Neutrophil (primary cell): ENCODE measurements around the gene RASSF8.

ENCODE experiments used
- H3K27ac ChIP-seq: fragments of 200-600 bp; sonication (generic); 2 replicates; pipeline ENCODE4 v1.5.1; 2016; ENCODE audit warnings: mild to moderate bottlenecking, moderate library complexity
- H3K27me3 ChIP-seq: fragments of 200-600 bp; sonication (generic); 2 replicates; pipeline ENCODE4 v1.6.0; 2016; ENCODE audit warnings: mild to moderate bottlenecking
- H3K36me3 ChIP-seq: fragments of 200-600 bp; sonication (generic); 2 replicates; pipeline ENCODE4 v1.5.1; 2017
- H3K4me1 ChIP-seq, 2 experiments: fragments of 200-600 bp in 1 of 2; sonication (generic) in 1 of 2; 1 replicate in 1 of 2; 2 replicates in 1 of 2; pipeline versions ENCODE4 v1.5.1 to v1.6.1; 2013 to 2016; ENCODE audit warnings: low read depth in 1 of 2, low read length in 1 of 2, mild to moderate bottlenecking in 1 of 2, moderate library complexity in 1 of 2; ENCODE audit not compliant: control insufficient read depth in 1 of 2, insufficient read depth in 1 of 2
- H3K4me3 ChIP-seq, 2 experiments: fragments of 200-600 bp in 1 of 2; sonication (generic) in 1 of 2; 1 replicate in 1 of 2; 2 replicates in 1 of 2; pipeline ENCODE4 v1.5.1; 2013 to 2016; ENCODE audit warnings: low read depth in 1 of 2, low read length in 1 of 2, mild to moderate bottlenecking in 1 of 2, moderate library complexity in 1 of 2
- H3K9me3 ChIP-seq: fragments of 200-600 bp; sonication (generic); 2 replicates; pipeline ENCODE4 v1.5.1; 2016
- TF ChIP-seq, protein P1 (sequence below): fragments of 200-600 bp; sonication (generic); IDR thresholded peaks from 2 replicates; pipeline ENCODE4 v1.5.1; 2016; ENCODE audit warnings: antibody characterized with exemption

The RASSF8 gene

DNA sequence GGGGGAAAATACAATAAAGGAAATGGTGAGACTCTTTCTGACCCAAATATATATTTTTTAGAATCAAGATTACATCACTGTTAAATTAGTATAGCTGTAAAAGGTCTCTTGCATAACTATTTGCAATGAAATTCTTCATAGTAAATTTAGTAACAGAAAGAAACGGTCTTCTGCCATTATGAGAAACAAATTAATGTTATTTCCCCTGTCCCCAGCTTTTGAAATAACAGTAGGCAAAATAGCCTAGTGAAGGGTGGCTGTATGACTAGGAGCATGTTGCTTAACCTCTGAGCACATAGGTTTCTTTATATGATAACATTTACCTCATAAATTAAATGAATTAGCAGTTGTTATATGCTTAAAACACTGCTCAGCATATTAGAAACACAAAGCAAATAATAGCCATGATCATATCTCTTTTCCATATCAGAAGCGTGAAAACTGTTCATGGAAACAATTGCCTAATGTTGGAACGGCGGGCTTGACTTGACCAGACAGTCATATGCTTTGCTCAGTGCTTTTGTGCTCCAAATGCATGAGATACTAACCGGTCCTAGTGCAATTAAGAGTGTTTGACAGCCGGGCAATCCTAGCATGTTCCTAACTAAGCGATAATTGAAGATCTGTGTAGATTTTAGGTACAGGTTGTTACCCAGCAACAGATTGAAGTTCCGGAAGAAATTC, 142.3 kb downstream of the RASSF8 start:
- H3K4me3 ChIP-seq: no peak overlapping the region
- H3K27ac ChIP-seq: no peak overlapping the region
- no peaks in the 10 kb centered on the region for H3K4me1 ChIP-seq
- H3K27me3 ChIP-seq: peaks cover 6% of the 10 kb centered on the region
- H3K36me3 ChIP-seq: no peaks in the 10 kb centered on the region
- no peaks in the 10 kb centered on the region for H3K9me3 ChIP-seq
- TF ChIP-seq, protein P1, sequence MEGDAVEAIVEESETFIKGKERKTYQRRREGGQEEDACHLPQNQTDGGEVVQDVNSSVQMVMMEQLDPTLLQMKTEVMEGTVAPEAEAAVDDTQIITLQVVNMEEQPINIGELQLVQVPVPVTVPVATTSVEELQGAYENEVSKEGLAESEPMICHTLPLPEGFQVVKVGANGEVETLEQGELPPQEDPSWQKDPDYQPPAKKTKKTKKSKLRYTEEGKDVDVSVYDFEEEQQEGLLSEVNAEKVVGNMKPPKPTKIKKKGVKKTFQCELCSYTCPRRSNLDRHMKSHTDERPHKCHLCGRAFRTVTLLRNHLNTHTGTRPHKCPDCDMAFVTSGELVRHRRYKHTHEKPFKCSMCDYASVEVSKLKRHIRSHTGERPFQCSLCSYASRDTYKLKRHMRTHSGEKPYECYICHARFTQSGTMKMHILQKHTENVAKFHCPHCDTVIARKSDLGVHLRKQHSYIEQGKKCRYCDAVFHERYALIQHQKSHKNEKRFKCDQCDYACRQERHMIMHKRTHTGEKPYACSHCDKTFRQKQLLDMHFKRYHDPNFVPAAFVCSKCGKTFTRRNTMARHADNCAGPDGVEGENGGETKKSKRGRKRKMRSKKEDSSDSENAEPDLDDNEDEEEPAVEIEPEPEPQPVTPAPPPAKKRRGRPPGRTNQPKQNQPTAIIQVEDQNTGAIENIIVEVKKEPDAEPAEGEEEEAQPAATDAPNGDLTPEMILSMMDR: no peak

DNA sequence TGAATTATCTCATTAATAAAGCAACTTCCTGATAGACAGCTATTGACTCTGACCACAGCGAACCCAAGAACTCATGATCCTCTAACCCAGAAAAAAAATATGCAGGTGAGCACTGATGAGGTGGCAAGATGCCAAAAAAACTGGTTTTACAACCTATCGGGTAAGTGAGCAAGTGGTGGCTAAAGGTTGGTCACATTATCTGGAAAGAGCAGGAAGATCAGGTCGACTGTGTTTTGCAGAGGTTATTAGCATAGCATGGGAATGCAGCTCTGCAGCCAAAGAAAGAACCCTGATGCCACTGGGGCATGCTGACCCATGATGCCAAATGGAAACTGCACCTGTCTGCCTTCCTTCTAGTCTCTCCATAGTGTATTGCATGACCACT, 142.9 kb downstream of the RASSF8 start:
- Histone ChIP-seq H3K9me3 (no peaks in the 10 kb centered on the region), H3K36me3 (no peaks in the 10 kb centered on the region), H3K4me1 (no peaks in the 10 kb centered on the region), H3K27me3 (peaks cover 6% of the 10 kb centered on the region), H3K4me3 (no peak overlapping the region), H3K27ac (no peak overlapping the region)
- TF ChIP-seq, protein P1: no peak

DNA sequence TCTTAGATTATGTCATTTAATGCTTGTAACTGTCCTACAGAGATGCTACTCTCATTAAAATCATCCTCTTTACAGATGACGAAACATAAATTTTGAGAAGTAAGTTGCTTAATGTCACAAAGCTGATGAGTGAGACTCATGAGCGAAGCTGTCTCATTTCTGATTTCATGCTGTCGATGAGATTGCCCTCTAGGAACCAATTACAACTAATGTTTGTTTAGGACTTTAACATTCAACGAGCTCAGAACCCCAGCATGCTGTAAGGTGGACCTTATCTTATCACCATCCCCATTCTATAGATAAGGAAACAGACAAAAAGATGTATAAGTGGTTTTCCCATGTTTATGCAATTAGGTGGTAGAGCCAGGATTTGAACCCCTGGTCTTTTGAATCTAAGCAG, 143.3 kb downstream of the RASSF8 start:
- Histone ChIP-seq H3K27me3 (peaks cover 6% of the 10 kb centered on the region), H3K4me1 (no peaks in the 10 kb centered on the region), H3K27ac (no peak overlapping the region), H3K4me3 (no peak overlapping the region), H3K9me3 (no peaks in the 10 kb centered on the region), H3K36me3 (no peaks in the 10 kb centered on the region)
- TF ChIP-seq, protein P1: no peak

DNA sequence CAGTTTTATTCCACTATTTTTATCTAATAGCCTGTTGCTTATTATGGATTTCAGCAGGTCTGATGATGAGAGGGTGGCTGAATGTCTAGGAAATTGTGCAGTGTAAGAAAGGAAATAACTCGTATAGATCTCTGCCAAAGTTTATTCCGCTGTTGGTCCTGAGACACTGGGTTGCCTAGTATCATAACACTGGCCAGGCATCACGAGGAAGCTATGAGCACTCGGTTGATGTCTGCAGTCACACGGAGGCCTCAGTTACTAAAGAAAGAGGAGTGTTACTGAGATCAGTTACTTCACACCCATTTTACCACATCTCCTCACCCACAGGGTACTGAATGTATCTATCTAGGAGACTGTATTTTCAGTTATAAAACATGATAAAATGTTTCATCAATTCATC, 144.5 kb downstream of the RASSF8 start:
- H3K4me3 ChIP-seq: no peak overlapping the region
- TF ChIP-seq, protein P1: no peak
- no peaks in the 10 kb centered on the region for H3K36me3 ChIP-seq
- peaks cover 6% of the 10 kb centered on the region for H3K27me3 ChIP-seq
- H3K4me1 ChIP-seq: no peaks in the 10 kb centered on the region
- H3K9me3 ChIP-seq: no peaks in the 10 kb centered on the region
- H3K27ac ChIP-seq: no peak overlapping the region

DNA sequence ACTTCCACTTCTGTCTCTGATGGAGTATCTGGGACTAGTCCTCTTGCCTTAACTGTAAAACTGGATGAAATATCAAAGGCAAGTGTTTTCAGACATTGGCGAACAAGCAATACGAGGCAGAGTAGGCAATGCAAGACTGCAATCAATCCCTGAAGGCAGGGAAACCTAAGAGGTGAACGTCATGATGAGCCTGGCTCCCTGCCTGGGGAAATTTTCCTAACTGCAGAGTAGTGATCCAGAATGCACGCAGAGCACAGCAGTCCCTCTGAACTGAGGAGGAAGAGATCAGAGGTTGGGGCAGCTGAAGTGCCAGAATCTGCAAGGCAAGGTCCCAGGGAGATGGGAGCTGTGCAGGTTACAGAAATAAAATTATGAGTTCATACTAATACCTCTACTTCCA, 147.9 kb downstream of the RASSF8 start:
- Histone ChIP-seq H3K36me3 (no peaks in the 10 kb centered on the region), H3K27me3 (peaks cover 6% of the 10 kb centered on the region), H3K4me3 (no peak overlapping the region), H3K9me3 (no peaks in the 10 kb centered on the region), H3K27ac (no peak overlapping the region), H3K4me1 (no peaks in the 10 kb centered on the region)
- TF ChIP-seq, protein P1: no peak
